H9 (cell line): ENCODE results near the gene TAF1L. TPM values are rescaled to one million over a fixed set of nuclear protein-coding genes. Genes with fewer than 3 reads are reported as not detected.

Experiments used
- DNase-seq: peaks from one replicate; pipeline ENCODE4 v3.0.0-alpha.2; 2017
- H2AFZ ChIP-seq: one replicate; pipeline ENCODE4 v1.6.1; 2013; ENCODE audit warnings: mild to moderate bottlenecking, low read length, control low read depth, moderate library complexity
- H2AK5ac ChIP-seq: 2 replicates; pipeline ENCODE4 v1.6.1; 2013; ENCODE audit warnings: low read length, control low read depth, mixed read lengths; ENCODE audit not compliant: insufficient read length
- H2BK120ac ChIP-seq: one replicate; pipeline ENCODE4 v1.6.1; 2013; ENCODE audit warnings: low read depth, mild to moderate bottlenecking, low read length, control low read depth, inconsistent platforms; ENCODE audit not compliant: poor library complexity, severe bottlenecking
- H2BK12ac ChIP-seq: 2 replicates; pipeline ENCODE4 v1.6.1; 2013; ENCODE audit warnings: low read length, control low read depth, mixed read lengths, low read depth; ENCODE audit not compliant: insufficient read length
- H2BK15ac ChIP-seq: 2 replicates; pipeline ENCODE4 v1.6.1; 2013; ENCODE audit warnings: low read depth, low read length, control low read depth
- H2BK20ac ChIP-seq: one replicate; pipeline ENCODE4 v1.6.1; 2013; ENCODE audit warnings: low read depth, mild to moderate bottlenecking, low read length, control low read depth, inconsistent platforms; ENCODE audit not compliant: poor library complexity, severe bottlenecking
- H2BK5ac ChIP-seq: 2 replicates; pipeline ENCODE4 v1.6.1; 2013; ENCODE audit warnings: low read length, control low read depth, mixed read lengths; ENCODE audit not compliant: insufficient read length
- H3K14ac ChIP-seq: 2 replicates; pipeline ENCODE4 v1.6.1; 2013; ENCODE audit warnings: low read length, control low read depth; ENCODE audit not compliant: insufficient read depth
- H3K18ac ChIP-seq: 2 replicates; pipeline ENCODE4 v1.6.1; 2013; ENCODE audit warnings: low read depth, mild to moderate bottlenecking, mixed read lengths, low read length, control low read depth; ENCODE audit not compliant: insufficient read length
- H3K23ac ChIP-seq: 2 replicates; pipeline ENCODE4 v1.6.1; 2013; ENCODE audit warnings: low read length, control low read depth, mixed read lengths, low read depth; ENCODE audit not compliant: insufficient read length
- H3K23me2 ChIP-seq: 2 replicates; pipeline ENCODE4 v1.6.1; 2013; ENCODE audit warnings: low read depth, mild to moderate bottlenecking, mixed read lengths, low read length, control low read depth; ENCODE audit not compliant: insufficient read length, poor library complexity, severe bottlenecking
- H3K27ac ChIP-seq: 2 replicates; pipeline ENCODE4 v1.5.1; 2013; ENCODE audit warnings: low read length, control low read depth, mixed read lengths, low read depth; ENCODE audit not compliant: insufficient read length
- H3K27me3 ChIP-seq: 2 replicates; pipeline ENCODE4 v1.6.1; 2013; ENCODE audit warnings: low read length, control low read depth, inconsistent platforms; ENCODE audit not compliant: insufficient read depth
- H3K4ac ChIP-seq: 2 replicates; pipeline ENCODE4 v1.6.1; 2013; ENCODE audit warnings: low read depth, mild to moderate bottlenecking, control low read depth, inconsistent platforms, low read length, moderate library complexity
- H3K4me1 ChIP-seq: 2 replicates; pipeline ENCODE4 v1.6.1; 2013; ENCODE audit warnings: low read length, control low read depth, inconsistent platforms; ENCODE audit not compliant: insufficient read depth
- H3K4me2 ChIP-seq: 2 replicates; pipeline ENCODE4 v1.6.1; 2013; ENCODE audit warnings: low read length, control low read depth, mixed read lengths; ENCODE audit not compliant: insufficient read length, insufficient read depth
- H3K56ac ChIP-seq: 2 replicates; pipeline ENCODE4 v1.6.1; 2013; ENCODE audit warnings: low read depth, mild to moderate bottlenecking, mixed read lengths, low read length, control low read depth; ENCODE audit not compliant: insufficient read length
- H3K79me1 ChIP-seq: 2 replicates; pipeline ENCODE4 v1.6.1; 2013; ENCODE audit warnings: low read depth, mild to moderate bottlenecking, moderate library complexity, low read length, control low read depth, inconsistent platforms; ENCODE audit not compliant: insufficient read depth, poor library complexity, severe bottlenecking
- H3K79me2 ChIP-seq: 2 replicates; pipeline ENCODE4 v1.6.1; 2013; ENCODE audit warnings: low read length, control low read depth, inconsistent platforms; ENCODE audit not compliant: insufficient read depth
- H3K9ac ChIP-seq: 2 replicates; pipeline ENCODE4 v1.6.1; 2013; ENCODE audit warnings: low read length, control low read depth, mixed read lengths; ENCODE audit not compliant: insufficient read length; ENCODE audit errors: extremely low read depth
- H3K9me3 ChIP-seq: one replicate; pipeline ENCODE4 v1.6.1; 2013; ENCODE audit warnings: low read depth, low read length, inconsistent platforms; ENCODE audit not compliant: control insufficient read depth
- H3T11ph ChIP-seq: one replicate; pipeline ENCODE4 v1.6.1; 2013; ENCODE audit warnings: mild to moderate bottlenecking, low read length, control low read depth, inconsistent platforms
- H4K20me1 ChIP-seq: one replicate; pipeline ENCODE4 v1.6.1; 2013; ENCODE audit not compliant: control insufficient read depth, insufficient read length, insufficient read depth
- H4K5ac ChIP-seq: 2 replicates; pipeline ENCODE4 v1.6.1; 2013; ENCODE audit warnings: low read depth, mild to moderate bottlenecking, mixed read lengths, low read length, control low read depth; ENCODE audit not compliant: insufficient read length
- H4K8ac ChIP-seq: replicated peaks from 2 replicates; pipeline ENCODE4 v1.6.1; 2013; ENCODE audit warnings: low read length, control low read depth, mixed read lengths, low read depth; ENCODE audit not compliant: insufficient read length
- H4K91ac ChIP-seq: 2 replicates; pipeline ENCODE4 v1.6.1; 2013; ENCODE audit warnings: low read depth, mild to moderate bottlenecking, moderate library complexity, mixed read lengths, low read length, control low read depth; ENCODE audit not compliant: insufficient read length
- H3K27ac Mint-ChIP-seq, 3 experiments: 2 replicates in 2 of 3; 3 replicates in 1 of 3; pipeline ENCODE4 v1.8.0; 2020 to 2021; ENCODE audit warnings: mixed read lengths in 3 of 3, mild to moderate bottlenecking in 1 of 3, moderate library complexity in 1 of 3
- H3K27me3 Mint-ChIP-seq: 2 replicates; pipeline ENCODE4 v1.8.0; 2021; ENCODE audit warnings: low read depth, mild to moderate bottlenecking, moderate library complexity, mixed read lengths
- H3K36me3 Mint-ChIP-seq, 3 experiments: 2 replicates in 2 of 3; 3 replicates in 1 of 3; pipeline ENCODE4 v1.8.0; 2020 to 2021; ENCODE audit warnings: low read depth in 3 of 3, mixed read lengths in 3 of 3; ENCODE audit not compliant: insufficient read depth in 1 of 3
- H3K4me1 Mint-ChIP-seq, 2 experiments: 2 replicates each; pipeline ENCODE4 v1.8.0; 2020; ENCODE audit warnings: mixed read lengths in 2 of 2
- H3K4me3 Mint-ChIP-seq, 2 experiments: 2 replicates in 1 of 2; 3 replicates in 1 of 2; pipeline ENCODE4 v1.8.0; 2020 to 2021; ENCODE audit warnings: mild to moderate bottlenecking in 2 of 2, mixed read lengths in 2 of 2, moderate library complexity in 1 of 2
- H3K9me3 Mint-ChIP-seq, 2 experiments: 2 replicates in 1 of 2; 3 replicates in 1 of 2; pipeline ENCODE4 v1.8.0; 2020; ENCODE audit warnings: mild to moderate bottlenecking in 2 of 2, mixed read lengths in 2 of 2, moderate library complexity in 1 of 2
- CTCF ChIP-seq: fragments of 200-600 bp; sonication (generic); conservative IDR thresholded peaks from 3 replicates; pipeline ENCODE4 v1.8.0; 2021; ENCODE audit warnings: antibody characterized with exemption, mild to moderate bottlenecking
- WGBS: extraction: QIAGEN DNeasy Blood & Tissue Kit; methylation state at CpG from one replicate; pipeline ENCODE4 v1.1.7; 2013; ENCODE audit warnings: missing lambda C conversion rate, low lambda C conversion rate, mixed read lengths; ENCODE audit not compliant: insufficient read length; ENCODE audit errors: extremely low coverage; 5-methylcytosine and 5-hydroxymethylcytosine counted together
- total RNA-seq: library from RNA; stranded (reverse); gene quantifications from 2 replicates; pipeline ENCODE4 v1.2.1, GENCODE V29; 2021

Gene TAF1L
- total RNA-seq, 1 experiment from 2014 or later: not detected

GRCh38 chr9:32590476-32590875 is 45.0 kb downstream of the TAF1L start:
- Mint-ChIP-seq H3K4me3 (no peak overlapping the region), H3K4me1 (no peaks in the 10 kb centered on the region), H3K27ac (no peak overlapping the region), H3K36me3 (no peaks in the 10 kb centered on the region), H3K27me3 (peaks cover 2% of the 10 kb centered on the region), H3K9me3 (peaks cover 3 to 7% of the 10 kb centered on the region in 2 experiments; a peak in 3 of 5 replicates)
- no peak overlapping the region for H4K5ac ChIP-seq
- no peak overlapping the region for H3K4ac ChIP-seq
- H3K27me3 ChIP-seq: no peaks in the 10 kb centered on the region
- no peak overlapping the region for H3K9ac ChIP-seq
- no peak for TF ChIP-seq CTCF
- no peak overlapping the region for H2BK15ac ChIP-seq
- no peak for DNase-seq
- no peak overlapping the region for H2BK20ac ChIP-seq
- H3K4me1 ChIP-seq: no peaks in the 10 kb centered on the region
- H3K23ac ChIP-seq: no peak overlapping the region
- no peaks in the 10 kb centered on the region for H3K79me2 ChIP-seq
- no peak overlapping the region for H3K4me2 ChIP-seq
- no peak overlapping the region for H4K8ac ChIP-seq
- no peak overlapping the region for H3K27ac ChIP-seq
- no peak overlapping the region for H2AK5ac ChIP-seq
- no peak overlapping the region for H2BK5ac ChIP-seq
- H3T11ph ChIP-seq: no peak overlapping the region
- no peak overlapping the region for H3K56ac ChIP-seq
- H3K9me3 ChIP-seq: no peaks in the 10 kb centered on the region
- no peak overlapping the region for H2BK120ac ChIP-seq
- H4K20me1 ChIP-seq: no peaks in the 10 kb centered on the region
- no peaks in the 10 kb centered on the region for H3K23me2 ChIP-seq
- no peak overlapping the region for H2AFZ ChIP-seq
- H4K91ac ChIP-seq: no peak overlapping the region
- no peaks in the 10 kb centered on the region for H3K79me1 ChIP-seq
- H3K18ac ChIP-seq: no peak overlapping the region
- H2BK12ac ChIP-seq: no peak overlapping the region
- no CpG with 5 or more reads among the region's 2 CpGs for WGBS
- H3K14ac ChIP-seq: no peak overlapping the region
